SK-N-SH treated with all-trans-retinoic acid at 6 μM for 48 hours (cell line): Measurements from ENCODE around the gene GHRL.

Source experiments
- ARNTL ChIP-seq: fragments of 450-650 bp; formaldehyde crosslinking; IDR thresholded peaks from 2 replicates; pipeline ENCODE4 v1.5.0; 2020; ENCODE audit warnings: low read depth, mild to moderate bottlenecking, moderate library complexity, borderline replicate concordance
- ISL1 ChIP-seq: fragments of 250-450 bp; sonication (Bioruptor Pico); IDR thresholded peaks from 2 replicates; pipeline ENCODE4 v2.1.2; 2022; ENCODE audit warnings: mild to moderate bottlenecking, moderate library complexity
- PPARA ChIP-seq: fragments of 250-450 bp; sonication (Bioruptor Pico); IDR thresholded peaks from 2 replicates; pipeline ENCODE4 v1.5.0; 2020; ENCODE audit warnings: mild to moderate bottlenecking, borderline replicate concordance
- ZC3H10 ChIP-seq: fragments of 250-450 bp; sonication (Bioruptor Pico); IDR thresholded peaks from 2 replicates; pipeline ENCODE4 v1.5.1; 2021; ENCODE audit warnings: mild to moderate bottlenecking, moderate library complexity
- ZFP3 ChIP-seq: fragments of 250-450 bp; sonication (Bioruptor Pico); IDR thresholded peaks from 2 replicates; pipeline ENCODE4 v1.5.0; 2020; ENCODE audit warnings: mild to moderate bottlenecking, moderate library complexity
- ZFP30 ChIP-seq: fragments of 450-650 bp; formaldehyde crosslinking; IDR thresholded peaks from 2 replicates; pipeline ENCODE4 v1.5.0; 2022; ENCODE audit warnings: mild to moderate bottlenecking, moderate library complexity
- TF ChIP-seq, protein P1 (sequence below): fragments of 250-450 bp; sonication (Bioruptor Pico); IDR thresholded peaks from 2 replicates; pipeline ENCODE4 v1.5.1; 2020; ENCODE audit warnings: low read depth, mild to moderate bottlenecking, moderate library complexity
- TF ChIP-seq, protein P2 (sequence below): fragments of 250-450 bp; sonication (Bioruptor Pico); IDR thresholded peaks from 2 replicates; pipeline ENCODE4 v1.5.1; 2021; ENCODE audit warnings: mild to moderate bottlenecking, moderate library complexity

DNA sequence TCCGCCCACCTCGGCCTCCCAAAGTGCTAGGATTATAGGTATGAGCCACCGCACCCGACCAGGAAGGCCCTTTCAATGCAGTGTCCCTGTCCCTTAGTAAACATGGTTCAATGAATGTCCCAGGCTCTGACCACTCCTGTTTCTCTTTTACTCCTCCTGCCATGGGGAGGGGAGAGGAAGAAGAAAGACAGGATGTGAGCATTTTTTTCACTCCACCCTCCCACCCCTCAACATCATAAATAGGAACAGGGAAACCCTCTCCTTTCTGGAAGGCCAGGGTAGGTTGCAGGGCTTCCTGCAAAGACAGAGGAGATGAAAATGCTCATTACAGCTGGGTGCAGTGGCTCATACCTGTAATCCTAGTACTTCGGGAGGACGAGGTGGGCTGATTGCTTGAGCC lies 51.9 kb downstream of the GHRL start:
- TF ChIP-seq PPARA (CRISPR knock-in tag) = no peak
- TF ChIP-seq ZFP3 (CRISPR knock-in tag) = no peak
- no peak for TF ChIP-seq ISL1 (CRISPR knock-in tag)
- TF ChIP-seq, protein P1, sequence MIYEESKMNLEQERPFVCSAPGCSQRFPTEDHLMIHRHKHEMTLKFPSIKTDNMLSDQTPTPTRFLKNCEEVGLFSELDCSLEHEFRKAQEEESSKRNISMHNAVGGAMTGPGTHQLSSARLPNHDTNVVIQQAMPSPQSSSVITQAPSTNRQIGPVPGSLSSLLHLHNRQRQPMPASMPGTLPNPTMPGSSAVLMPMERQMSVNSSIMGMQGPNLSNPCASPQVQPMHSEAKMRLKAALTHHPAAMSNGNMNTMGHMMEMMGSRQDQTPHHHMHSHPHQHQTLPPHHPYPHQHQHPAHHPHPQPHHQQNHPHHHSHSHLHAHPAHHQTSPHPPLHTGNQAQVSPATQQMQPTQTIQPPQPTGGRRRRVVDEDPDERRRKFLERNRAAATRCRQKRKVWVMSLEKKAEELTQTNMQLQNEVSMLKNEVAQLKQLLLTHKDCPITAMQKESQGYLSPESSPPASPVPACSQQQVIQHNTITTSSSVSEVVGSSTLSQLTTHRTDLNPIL = no peak
- no peak for TF ChIP-seq ARNTL (CRISPR knock-in tag)
- TF ChIP-seq ZC3H10 (CRISPR knock-in tag) = no peak
- TF ChIP-seq ZFP30 = no peak
- TF ChIP-seq, protein P2, sequence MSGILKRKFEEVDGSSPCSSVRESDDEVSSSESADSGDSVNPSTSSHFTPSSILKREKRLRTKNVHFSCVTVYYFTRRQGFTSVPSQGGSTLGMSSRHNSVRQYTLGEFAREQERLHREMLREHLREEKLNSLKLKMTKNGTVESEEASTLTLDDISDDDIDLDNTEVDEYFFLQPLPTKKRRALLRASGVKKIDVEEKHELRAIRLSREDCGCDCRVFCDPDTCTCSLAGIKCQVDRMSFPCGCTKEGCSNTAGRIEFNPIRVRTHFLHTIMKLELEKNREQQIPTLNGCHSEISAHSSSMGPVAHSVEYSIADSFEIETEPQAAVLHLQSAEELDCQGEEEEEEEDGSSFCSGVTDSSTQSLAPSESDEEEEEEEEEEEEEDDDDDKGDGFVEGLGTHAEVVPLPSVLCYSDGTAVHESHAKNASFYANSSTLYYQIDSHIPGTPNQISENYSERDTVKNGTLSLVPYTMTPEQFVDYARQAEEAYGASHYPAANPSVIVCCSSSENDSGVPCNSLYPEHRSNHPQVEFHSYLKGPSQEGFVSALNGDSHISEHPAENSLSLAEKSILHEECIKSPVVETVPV (CRISPR knock-in tag) = no peak
